Fibroblast of the aortic adventitia (primary cell): Measurements from ENCODE around the gene GALNT13. TPM values are rescaled to one million over a fixed set of nuclear protein-coding genes. Genes with fewer than 3 reads are reported as not detected.
A peak's percentile ranks its signal among the peaks of the same experiment; 100 is the strongest.

Experiments
- DNase-seq: peaks from one replicate; pipeline ENCODE4 v3.0.0-alpha.2; 2010; ENCODE audit warnings: low read depth
- H3K4me3 ChIP-seq: 2 replicates; pipeline ENCODE4 v1.5.1; 2011; ENCODE audit warnings: low read depth, mild to moderate bottlenecking, control low read depth, low read length, moderate library complexity
- CTCF ChIP-seq: IDR thresholded peaks from 2 replicates; pipeline ENCODE4 v1.5.1; 2011; ENCODE audit warnings: mild to moderate bottlenecking, low read length, control low read depth, inconsistent platforms; ENCODE audit not compliant: insufficient read depth
- total RNA-seq: library from RNA; depleted of rRNA; stranded (reverse); fragments of >200 nt; gene quantifications from 2 replicates; pipeline ENCODE4 v1.2.3, GENCODE V29; 2012; ENCODE audit warnings: low replicate concordance

The GALNT13 gene
- total RNA-seq, 1 donor = 0.45 TPM

- H3K4me3 ChIP-seq = no peak overlapping the region
These were observed 503.8 kb downstream of the GALNT13 start for GRCh38 chr2:154375579-154375931.

GRCh38 chr2:154381931-154382794 is 510.4 kb downstream of the GALNT13 start:
- no peak overlapping the region for H3K4me3 ChIP-seq
- no peak for TF ChIP-seq CTCF
- DNase-seq = no peak

More at GRCh38 chr2:154375579-154375931, 503.8 kb downstream of the GALNT13 start:
- DNase-seq = peak; percentile 73
- TF ChIP-seq CTCF = peak; percentile 35

- no peak overlapping the region for H3K4me3 ChIP-seq
- TF ChIP-seq CTCF = no peak
- DNase-seq = no peak
These were observed 514.5 kb downstream of the GALNT13 start for GRCh38 chr2:154386186-154386585.

- no peak for TF ChIP-seq CTCF
- no peak for DNase-seq
These were observed 519.3 kb downstream of the GALNT13 start for GRCh38 chr2:154391051-154391450.

GRCh38 chr2:154392256-154392655 is 520.5 kb downstream of the GALNT13 start:
- no peak for DNase-seq
- no peak overlapping the region for H3K4me3 ChIP-seq
- TF ChIP-seq CTCF = no peak

More at GRCh38 chr2:154391051-154391450, 519.3 kb downstream of the GALNT13 start:
- no peak overlapping the region for H3K4me3 ChIP-seq

DNA sequence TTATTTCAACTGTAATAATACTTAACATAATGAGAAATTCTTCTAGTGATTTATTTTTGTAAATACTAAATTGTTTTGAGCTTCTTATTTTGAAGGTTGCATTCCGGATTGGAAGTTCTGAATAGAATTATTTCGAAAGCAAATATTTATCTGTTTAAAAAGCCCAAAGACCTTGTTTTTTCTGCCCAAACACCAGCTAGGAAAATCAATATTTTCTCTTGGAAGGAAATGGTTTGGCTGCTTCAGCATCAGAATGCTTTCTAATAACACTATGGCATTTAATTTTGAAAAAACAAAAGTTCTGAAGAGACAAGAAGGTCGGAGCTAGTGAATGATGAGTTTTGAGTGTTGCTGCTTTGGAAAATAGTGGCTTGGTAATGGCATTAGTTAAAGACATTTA is 522.9 kb downstream of the GALNT13 start:
- DNase-seq = no peak
- H3K4me3 ChIP-seq = no peak overlapping the region
- TF ChIP-seq CTCF = no peak
